Thyroid gland (tissue), 4 donors: ENCODE measurements around the gene ZNF467.

Experiments used
- POLR2A ChIP-seq, 2 donors: fragments of 450-650 bp; IDR thresholded peaks; one replicate each; pipeline ENCODE4 v1.6.1; 2017; ENCODE audit warnings: antibody characterized with exemption in 2 of 2, mild to moderate bottlenecking in 2 of 2, moderate library complexity in 1 of 2
- TF ChIP-seq, protein P1 (sequence below), 6 experiments: fragments of 200-600 bp in 3 of 6; fragments of 450-650 bp in 3 of 6; sonication (generic) in 3 of 6; IDR thresholded peaks; one replicate each; pipeline ENCODE4 v1.5.1; 2016 to 2019; ENCODE audit warnings: antibody characterized with exemption in 6 of 6, mild to moderate bottlenecking in 2 of 6, inconsistent platforms in 1 of 6, moderate library complexity in 1 of 6

- TF ChIP-seq, protein P1, sequence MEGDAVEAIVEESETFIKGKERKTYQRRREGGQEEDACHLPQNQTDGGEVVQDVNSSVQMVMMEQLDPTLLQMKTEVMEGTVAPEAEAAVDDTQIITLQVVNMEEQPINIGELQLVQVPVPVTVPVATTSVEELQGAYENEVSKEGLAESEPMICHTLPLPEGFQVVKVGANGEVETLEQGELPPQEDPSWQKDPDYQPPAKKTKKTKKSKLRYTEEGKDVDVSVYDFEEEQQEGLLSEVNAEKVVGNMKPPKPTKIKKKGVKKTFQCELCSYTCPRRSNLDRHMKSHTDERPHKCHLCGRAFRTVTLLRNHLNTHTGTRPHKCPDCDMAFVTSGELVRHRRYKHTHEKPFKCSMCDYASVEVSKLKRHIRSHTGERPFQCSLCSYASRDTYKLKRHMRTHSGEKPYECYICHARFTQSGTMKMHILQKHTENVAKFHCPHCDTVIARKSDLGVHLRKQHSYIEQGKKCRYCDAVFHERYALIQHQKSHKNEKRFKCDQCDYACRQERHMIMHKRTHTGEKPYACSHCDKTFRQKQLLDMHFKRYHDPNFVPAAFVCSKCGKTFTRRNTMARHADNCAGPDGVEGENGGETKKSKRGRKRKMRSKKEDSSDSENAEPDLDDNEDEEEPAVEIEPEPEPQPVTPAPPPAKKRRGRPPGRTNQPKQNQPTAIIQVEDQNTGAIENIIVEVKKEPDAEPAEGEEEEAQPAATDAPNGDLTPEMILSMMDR (IDR thresholded peaks at IDR 0.05), result no peak
- TF ChIP-seq POLR2A (IDR thresholded peaks at IDR 0.05), result no peak
Observed at GRCh38 chr7:149727053-149727898, 46.1 kb downstream of the ZNF467 start.
